ENCODE measurements around the gene CACNA1I. TPM values are rescaled to one million over a fixed set of nuclear protein-coding genes. Genes with fewer than 3 reads are reported as not detected.

CACNA1I gene
- total and polyA plus RNA-seq, 2 experiments from 2014 or later: 0.17 to 0.21 TPM

DNA sequence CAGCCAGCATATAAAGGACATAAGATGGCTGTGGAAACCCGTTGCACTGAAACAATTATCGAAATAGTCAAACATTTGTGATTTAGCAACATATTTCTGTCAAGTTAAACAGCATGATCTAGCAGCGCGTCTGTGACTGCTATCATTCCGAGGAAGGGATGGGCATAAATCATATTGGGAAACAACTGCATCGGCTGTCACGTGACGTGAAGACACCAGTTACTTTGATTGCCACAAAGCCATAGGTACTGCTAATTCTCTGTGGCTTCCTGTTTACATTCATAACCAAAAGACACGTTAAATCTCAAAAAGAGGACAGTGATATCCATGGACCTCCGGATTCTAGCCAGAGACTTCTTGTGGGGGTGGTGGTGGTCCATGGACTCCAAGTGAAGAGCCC lies 87.8 kb downstream of the CACNA1I start:
- no peak overlapping the region for H3K4me2 ChIP-seq
- TF ChIP-seq EZH2phosphoT487 (IDR thresholded peaks at IDR 0.05; ENCODE audit: low read depth, severe bottlenecking, unreplicated experiment): no peak
- TF ChIP-seq EZH2 (IDR thresholded peaks at IDR 0.05; ENCODE audit: borderline replicate concordance): no peak
- TF ChIP-seq, protein P1, sequence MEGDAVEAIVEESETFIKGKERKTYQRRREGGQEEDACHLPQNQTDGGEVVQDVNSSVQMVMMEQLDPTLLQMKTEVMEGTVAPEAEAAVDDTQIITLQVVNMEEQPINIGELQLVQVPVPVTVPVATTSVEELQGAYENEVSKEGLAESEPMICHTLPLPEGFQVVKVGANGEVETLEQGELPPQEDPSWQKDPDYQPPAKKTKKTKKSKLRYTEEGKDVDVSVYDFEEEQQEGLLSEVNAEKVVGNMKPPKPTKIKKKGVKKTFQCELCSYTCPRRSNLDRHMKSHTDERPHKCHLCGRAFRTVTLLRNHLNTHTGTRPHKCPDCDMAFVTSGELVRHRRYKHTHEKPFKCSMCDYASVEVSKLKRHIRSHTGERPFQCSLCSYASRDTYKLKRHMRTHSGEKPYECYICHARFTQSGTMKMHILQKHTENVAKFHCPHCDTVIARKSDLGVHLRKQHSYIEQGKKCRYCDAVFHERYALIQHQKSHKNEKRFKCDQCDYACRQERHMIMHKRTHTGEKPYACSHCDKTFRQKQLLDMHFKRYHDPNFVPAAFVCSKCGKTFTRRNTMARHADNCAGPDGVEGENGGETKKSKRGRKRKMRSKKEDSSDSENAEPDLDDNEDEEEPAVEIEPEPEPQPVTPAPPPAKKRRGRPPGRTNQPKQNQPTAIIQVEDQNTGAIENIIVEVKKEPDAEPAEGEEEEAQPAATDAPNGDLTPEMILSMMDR (IDR thresholded peaks at IDR 0.05; ENCODE audit: poor library complexity): no peak
- H3K9me2 ChIP-seq (replicated peaks; ENCODE audit: insufficient read depth): no peaks in the 10 kb centered on the region
- H3K27me3 ChIP-seq: peaks cover 42% of the 10 kb centered on the region
- no peaks in the 10 kb centered on the region for H4K20me1 ChIP-seq (ENCODE audit: insufficient read depth, poor library complexity, severe bottlenecking)
- H3K9me3 ChIP-seq (ENCODE audit: low read depth): no peaks in the 10 kb centered on the region
- peaks cover 8% of the 10 kb centered on the region for H3K4me1 ChIP-seq (ENCODE audit: insufficient read depth)
- H3K4me3 ChIP-seq: no peak overlapping the region
- 71% methylated on average over 10 of the region's 10 CpGs for WGBS (ENCODE audit: low lambda C conversion rate, missing lambda C conversion rate)
- H2AFZ ChIP-seq: no peak overlapping the region
- H3K36me3 ChIP-seq (replicated peaks; ENCODE audit: insufficient read depth, low read depth): no peaks in the 10 kb centered on the region
- H3K27ac ChIP-seq: no peak overlapping the region
- no peaks in the 10 kb centered on the region for H3K79me2 ChIP-seq
- no peak for DNase-seq (ENCODE audit: low spot score)

GRCh38 chr22:39658806-39659463 lies 88.4 kb downstream of the CACNA1I start:
- no peak overlapping the region for H3K4me2 ChIP-seq
- H3K36me3 ChIP-seq (replicated peaks; ENCODE audit: insufficient read depth, low read depth): no peaks in the 10 kb centered on the region
- peaks cover 48% of the 10 kb centered on the region for H3K27me3 ChIP-seq
- H2AFZ ChIP-seq: no peak overlapping the region
- H4K20me1 ChIP-seq (ENCODE audit: insufficient read depth, poor library complexity, severe bottlenecking): no peaks in the 10 kb centered on the region
- no peak overlapping the region for H3K4me3 ChIP-seq
- TF ChIP-seq, protein P1 (IDR thresholded peaks at IDR 0.05; ENCODE audit: poor library complexity): no peak
- TF ChIP-seq EZH2phosphoT487 (IDR thresholded peaks at IDR 0.05; ENCODE audit: low read depth, severe bottlenecking, unreplicated experiment) (no peak), EZH2 (IDR thresholded peaks at IDR 0.05; ENCODE audit: borderline replicate concordance) (no peak)
- 91% methylated on average over 18 of the region's 18 CpGs for WGBS (ENCODE audit: low lambda C conversion rate, missing lambda C conversion rate)
- H3K27ac ChIP-seq: no peak overlapping the region
- H3K4me1 ChIP-seq (ENCODE audit: insufficient read depth): peaks cover 8% of the 10 kb centered on the region
- no peaks in the 10 kb centered on the region for H3K9me2 ChIP-seq (replicated peaks; ENCODE audit: insufficient read depth)
- no peaks in the 10 kb centered on the region for H3K79me2 ChIP-seq
- DNase-seq (ENCODE audit: low spot score): no peak
- no peaks in the 10 kb centered on the region for H3K9me3 ChIP-seq (ENCODE audit: low read depth)

DNA sequence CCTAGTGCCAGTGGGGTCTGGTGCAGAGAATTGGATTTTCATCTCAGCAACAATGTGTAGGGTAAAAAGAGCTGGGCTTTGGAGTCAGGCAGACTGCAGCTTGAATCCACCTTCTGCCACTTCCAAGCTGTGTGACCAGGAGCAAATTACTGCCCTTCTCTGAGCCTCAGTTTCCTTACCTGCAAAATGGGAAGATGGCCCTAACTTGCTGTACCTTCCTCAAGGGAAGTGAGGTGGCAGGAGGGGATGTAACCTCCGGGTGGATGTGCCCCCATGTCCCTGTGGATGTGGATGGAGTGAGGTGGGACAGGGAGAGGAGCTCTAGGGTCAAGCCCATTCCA lies 90.9 kb downstream of the CACNA1I start:
- peaks cover 47% of the 10 kb centered on the region for H3K27me3 ChIP-seq
- H3K36me3 ChIP-seq (replicated peaks; ENCODE audit: insufficient read depth, low read depth): no peaks in the 10 kb centered on the region
- H2AFZ ChIP-seq: no peak overlapping the region
- H3K27ac ChIP-seq: no peak overlapping the region
- H4K20me1 ChIP-seq (ENCODE audit: insufficient read depth, poor library complexity, severe bottlenecking): no peaks in the 10 kb centered on the region
- H3K4me3 ChIP-seq: no peak overlapping the region
- H3K9me2 ChIP-seq (replicated peaks; ENCODE audit: insufficient read depth): no peaks in the 10 kb centered on the region
- H3K4me2 ChIP-seq: peak overlapping the region; percentile 87
- 63% methylated on average over 1 of the region's 1 CpG for WGBS (ENCODE audit: low lambda C conversion rate, missing lambda C conversion rate)
- no peaks in the 10 kb centered on the region for H3K9me3 ChIP-seq (ENCODE audit: low read depth)
- H3K79me2 ChIP-seq: no peaks in the 10 kb centered on the region
- peaks cover 8% of the 10 kb centered on the region for H3K4me1 ChIP-seq (ENCODE audit: insufficient read depth)
- DNase-seq (ENCODE audit: low spot score): no peak
- TF ChIP-seq, protein P1 (IDR thresholded peaks at IDR 0.05; ENCODE audit: poor library complexity): no peak
- TF ChIP-seq EZH2phosphoT487 (IDR thresholded peaks at IDR 0.05; ENCODE audit: low read depth, severe bottlenecking, unreplicated experiment) (no peak), EZH2 (IDR thresholded peaks at IDR 0.05; ENCODE audit: borderline replicate concordance) (no peak)
